Renal pelvis (tissue), 4 donors: Measurements from ENCODE around the gene SUN2. TPM values are rescaled to one million over a fixed set of nuclear protein-coding genes. Genes with fewer than 3 reads are reported as not detected.

Experiments used
- DNase-seq: peaks from one replicate; pipeline ENCODE4 v3.0.0-alpha.2; 2013
- polyA plus RNA-seq, 3 donors: library from polyadenylated mRNA; unstranded; fragments of 120-200 nt; gene quantifications; one replicate each; pipeline ENCODE4 v1.2.1, GENCODE V29; 2013; ENCODE audit not compliant: insufficient read length in 3 of 3

SUN2 gene
- polyA plus RNA-seq, 3 donors: 62.8 to 89.9 (median 65.6) TPM

DNA sequence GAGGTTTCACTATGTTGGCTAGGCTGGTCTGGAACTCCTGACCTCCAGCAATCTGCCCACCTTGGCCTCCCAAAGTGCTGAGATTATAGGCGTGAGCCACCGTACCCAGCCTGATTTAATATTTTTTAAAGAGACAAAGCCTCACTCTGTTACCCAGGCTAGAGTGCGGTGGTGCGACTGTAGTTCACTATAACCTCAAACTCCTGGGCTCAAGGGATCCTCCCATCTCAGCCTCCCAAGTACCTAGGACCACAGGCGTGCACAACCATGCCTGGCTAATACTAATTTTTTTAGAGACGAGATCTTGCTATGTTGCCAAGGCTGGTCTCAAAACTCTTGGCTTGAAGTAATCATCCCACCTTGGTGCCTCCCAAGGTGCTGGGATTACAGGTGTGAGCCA lies 36.6 kb downstream of the SUN2 start:
- DNase-seq: no peak

- DNase-seq: no peak
These were observed 37.4 kb downstream of the SUN2 start for GRCh38 chr22:38718414-38718813.

DNA sequence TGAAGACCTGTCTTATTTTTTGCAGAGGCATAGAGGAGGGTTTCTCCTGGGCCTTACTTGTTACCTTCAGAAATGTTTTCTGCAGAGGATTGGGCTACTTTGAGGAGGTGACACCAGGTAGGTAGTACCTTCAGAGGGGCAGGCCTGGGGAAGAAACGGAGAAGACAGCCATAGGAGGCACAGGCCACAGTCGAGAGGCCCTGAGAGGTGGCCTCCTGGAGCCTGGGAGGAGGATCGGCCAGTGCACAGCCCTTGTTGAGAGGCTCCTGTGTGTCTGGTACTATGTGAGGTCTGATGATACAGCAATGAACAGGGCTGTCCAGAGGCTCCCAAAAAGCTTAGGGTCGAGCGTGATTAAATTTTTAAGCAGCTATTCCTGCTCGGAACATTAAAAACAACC lies 38.6 kb downstream of the SUN2 start:
- no peak for DNase-seq

- DNase-seq: no peak
These were observed 39.0 kb downstream of the SUN2 start for GRCh38 chr22:38716826-38717225.

DNA sequence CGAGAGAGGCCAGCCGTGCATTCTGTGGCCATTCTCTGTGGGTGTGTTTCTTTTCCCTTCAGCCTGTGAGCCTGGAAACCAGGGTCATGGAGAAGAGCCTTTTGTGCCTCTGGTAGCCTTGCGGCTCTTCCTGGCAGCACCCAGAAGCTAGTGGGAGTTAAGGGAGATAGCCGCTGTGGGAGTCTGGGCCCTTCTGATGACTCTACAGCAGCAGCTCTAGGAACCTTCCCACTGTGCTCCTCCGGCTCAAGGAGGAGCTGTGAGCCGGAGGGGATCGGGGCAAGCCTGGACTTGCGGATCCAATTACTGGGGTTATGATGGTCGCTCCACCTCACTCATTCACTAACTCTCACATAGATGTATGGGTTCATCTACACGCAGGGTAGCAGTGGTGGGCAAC lies 39.5 kb downstream of the SUN2 start:
- DNase-seq: no peak

DNA sequence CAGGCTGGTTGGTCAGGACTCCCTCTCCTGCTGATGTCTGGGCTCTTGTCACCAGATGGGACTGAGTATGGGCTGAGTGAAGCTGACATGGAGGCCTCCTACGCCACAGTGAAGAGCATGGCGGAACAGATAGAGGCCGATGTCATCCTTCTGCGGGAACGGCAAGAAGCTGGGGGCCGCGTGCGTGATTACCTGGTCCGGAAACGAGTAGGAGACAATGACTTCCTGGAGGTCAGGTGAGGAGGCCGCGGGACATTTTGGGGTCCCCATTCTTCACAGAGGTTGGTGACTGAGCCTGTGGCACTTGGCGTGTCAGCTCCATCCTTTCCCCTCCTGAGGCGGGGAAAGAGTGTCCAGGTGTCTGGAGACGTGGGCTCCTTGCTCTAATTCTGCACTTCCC lies 39.9 kb downstream of the SUN2 start:
- DNase-seq: no peak

DNA sequence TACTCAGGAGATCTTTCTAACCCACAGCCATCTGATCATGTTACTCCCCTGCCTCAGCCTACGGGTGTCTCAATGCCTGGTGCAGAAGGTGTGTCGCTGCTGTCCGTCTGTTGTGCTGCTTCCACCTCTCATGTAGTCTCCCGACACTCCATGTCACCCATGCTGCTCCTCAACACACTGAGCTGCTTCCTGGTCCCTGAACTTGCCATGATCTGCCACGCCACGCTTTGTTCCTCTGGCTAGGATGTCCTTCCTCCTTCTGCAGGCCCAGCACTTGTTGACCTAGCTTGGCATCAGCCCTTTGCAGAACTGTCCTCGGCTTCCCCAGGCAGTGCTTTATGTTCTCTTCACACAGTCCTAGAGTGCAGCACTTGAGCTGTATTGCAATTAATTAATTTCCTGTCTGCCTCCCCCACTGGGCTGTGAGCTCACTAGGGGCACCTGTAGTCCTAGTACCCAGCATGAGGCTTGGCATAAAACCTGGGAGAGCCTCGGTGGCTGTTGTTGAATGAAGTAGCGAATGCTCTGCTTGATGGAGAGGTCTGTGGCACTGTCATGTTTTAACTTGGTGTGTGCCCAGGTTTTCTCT lies 40.5 kb downstream of the SUN2 start:
- DNase-seq: no peak

- no peak for DNase-seq
These were observed 41.9 kb downstream of the SUN2 start for GRCh38 chr22:38713921-38714320.

- peak; percentile 64 for DNase-seq
These were observed 43.2 kb downstream of the SUN2 start for GRCh38 chr22:38712486-38713207.

GRCh38 chr22:38710866-38711265 lies 44.9 kb downstream of the SUN2 start:
- no peak for DNase-seq

- no peak for DNase-seq
These were observed 45.4 kb downstream of the SUN2 start for GRCh38 chr22:38710351-38710750.

DNA sequence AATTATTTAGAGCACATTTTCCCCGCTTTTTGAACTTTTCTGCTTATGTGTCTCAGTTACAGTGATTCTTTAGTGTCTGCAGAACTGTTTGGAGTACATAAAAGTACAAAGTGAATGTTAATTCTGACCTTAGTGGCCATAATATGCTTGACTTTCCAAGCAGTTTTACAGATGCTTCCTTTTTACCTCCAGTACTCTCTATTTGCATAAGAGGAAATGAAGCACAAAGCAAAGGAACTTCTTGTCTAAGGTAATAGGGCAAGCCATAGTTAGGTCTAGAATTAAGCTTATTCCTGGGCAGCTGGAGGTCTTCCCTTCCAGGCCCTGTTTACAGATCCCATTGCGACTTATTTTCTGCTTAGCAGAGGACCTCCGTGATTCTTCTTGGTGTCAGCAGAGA lies 46.5 kb downstream of the SUN2 start:
- DNase-seq: no peak

- no peak for DNase-seq
These were observed 47.8 kb downstream of the SUN2 start for GRCh38 chr22:38707984-38708383.

- DNase-seq: no peak
These were observed 48.5 kb downstream of the SUN2 start for GRCh38 chr22:38707346-38707745.

GRCh38 chr22:38706901-38707195 lies 49.0 kb downstream of the SUN2 start:
- DNase-seq: no peak

DNA sequence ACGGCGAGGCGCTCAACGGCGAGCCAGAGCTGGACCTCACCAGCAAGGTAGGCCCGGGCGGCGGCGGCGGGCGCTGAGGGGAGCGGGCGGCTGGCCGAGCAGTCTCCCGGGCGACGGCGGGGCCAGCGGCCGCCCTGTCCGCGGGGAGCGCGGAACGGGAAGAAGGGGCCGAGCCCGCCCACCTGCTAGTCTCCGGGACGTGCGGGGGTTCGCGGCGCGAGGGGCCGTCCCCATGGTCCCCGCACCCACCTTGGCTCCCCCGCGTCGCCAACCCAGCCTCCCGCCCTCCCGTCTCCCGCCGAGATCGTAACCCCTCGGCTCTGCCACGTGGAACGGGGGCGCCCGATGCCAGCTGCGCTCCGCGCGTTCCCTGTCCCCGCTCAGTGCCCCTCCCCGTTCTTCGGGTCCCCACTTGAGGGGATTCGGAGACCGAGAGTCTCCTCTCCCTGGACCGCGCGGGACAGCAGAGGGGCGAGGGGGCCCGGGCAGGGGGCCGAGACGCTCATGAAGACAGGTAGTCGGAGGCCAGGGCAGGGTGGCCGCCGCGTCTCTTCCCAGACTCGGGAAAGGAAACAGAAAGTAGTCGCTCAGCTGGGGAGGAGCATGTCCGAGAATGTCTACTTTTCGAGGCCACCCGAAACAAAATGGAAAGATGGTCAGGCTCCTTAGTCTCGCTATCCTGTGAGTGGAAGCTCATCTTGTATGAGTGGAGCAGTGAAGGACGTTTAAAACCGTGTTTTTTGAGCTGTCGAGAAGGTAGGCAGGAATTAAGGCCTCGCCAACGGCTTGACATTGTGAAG lies 49.5 kb downstream of the SUN2 start:
- DNase-seq: no peak

GRCh38 chr22:38705235-38706100 lies 50.3 kb downstream of the SUN2 start, which contains the start of gene GTPBP1:
GTPBP1 (plus strand) TSS chr22:38705944; CDS start chr22:38705956, 12 bp downstream.
- DNase-seq: peak; percentile 100

DNA sequence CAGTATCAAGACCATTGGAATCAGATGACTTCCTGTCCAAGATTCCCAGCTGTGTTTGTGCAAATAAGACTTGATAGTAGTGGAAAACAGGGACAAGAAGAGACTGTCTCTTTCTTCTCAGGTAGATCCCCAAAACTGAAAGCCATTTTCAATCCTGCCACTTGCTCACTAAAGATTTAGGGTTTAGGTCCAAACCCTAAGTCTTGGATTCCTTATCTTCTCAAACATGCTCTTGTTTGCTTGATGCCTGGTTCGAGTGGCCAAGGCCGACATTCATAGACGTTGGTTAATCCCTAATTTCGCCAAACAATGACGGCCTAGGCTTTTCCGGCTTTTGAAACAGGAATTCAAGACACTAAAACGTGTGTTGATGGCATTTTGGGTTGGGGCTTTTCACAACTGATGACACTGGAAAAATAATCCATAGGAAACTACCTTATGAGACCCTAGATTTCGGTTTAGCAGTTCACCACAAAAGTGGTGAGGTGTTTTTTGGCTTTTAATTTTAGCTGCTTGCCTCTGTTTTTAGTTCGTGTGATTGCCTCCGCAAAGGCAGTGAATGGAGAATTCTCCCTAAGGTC lies 51.1 kb downstream of the SUN2 start:
- no peak for DNase-seq

DNA sequence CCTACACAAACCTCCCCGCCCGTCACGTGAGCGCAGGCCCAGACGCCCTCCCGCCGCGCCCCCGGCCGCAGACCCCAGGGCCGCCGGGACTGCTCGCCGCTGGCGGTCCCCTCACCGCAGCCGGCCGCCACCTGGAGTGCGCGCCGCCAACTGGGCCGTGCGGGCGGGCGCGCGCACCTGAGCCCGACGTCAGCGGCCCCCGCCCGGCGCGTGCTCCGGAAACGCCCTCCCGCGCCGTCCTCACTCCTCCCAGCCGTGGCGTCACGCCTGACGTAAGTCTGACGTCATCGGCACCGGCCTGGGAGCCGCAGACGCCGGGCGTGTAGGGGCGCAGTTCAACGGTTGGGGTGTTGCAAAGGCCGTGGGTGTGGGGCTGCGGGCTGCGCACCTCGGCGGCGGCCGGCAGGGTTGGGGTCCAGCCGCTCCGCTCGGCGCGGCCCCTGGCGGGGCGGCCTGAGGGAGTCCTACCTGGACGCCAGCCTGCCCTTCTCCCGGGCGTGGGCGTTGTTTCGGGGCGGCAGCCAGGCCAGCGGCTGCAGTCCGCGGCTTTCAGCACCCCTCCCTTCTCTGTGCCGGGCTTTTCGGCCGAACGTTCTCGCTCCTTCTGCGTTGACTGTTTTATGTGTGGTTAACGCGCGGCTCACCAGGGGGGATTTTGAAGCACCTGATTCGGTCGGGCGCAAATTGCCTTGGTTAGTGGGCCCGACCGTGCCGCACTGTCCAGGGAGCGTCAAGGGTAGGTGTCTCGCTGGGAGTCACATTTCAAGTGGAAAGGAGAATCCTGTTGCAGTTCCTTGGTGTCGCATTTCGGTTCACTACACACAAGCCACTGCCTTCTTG lies 54.8 kb downstream of the SUN2 start, which contains the start of gene JOSD1:
JOSD1 (minus strand) TSS at position 155 of the 840 bp plus-strand sequence. CDS start 956 bp downstream, outside the sequence.
- peak; percentile 93 for DNase-seq

GRCh38 chr22:38700270-38700788 lies 55.5 kb downstream of the SUN2 start:
- DNase-seq: no peak
